GM11168 (cell line): ENCODE results near the gene WDR62.

Experiments
- in situ Hi-C: fragments of 300-500 bp; cut with MboI; formaldehyde crosslinking; loops from one replicate; pipeline ENCODE4 v1.12.0; 2022; ENCODE audit warnings: low sequenced_read_pairs; ENCODE audit not compliant: unreplicated experiment

The WDR62 gene

DNA sequence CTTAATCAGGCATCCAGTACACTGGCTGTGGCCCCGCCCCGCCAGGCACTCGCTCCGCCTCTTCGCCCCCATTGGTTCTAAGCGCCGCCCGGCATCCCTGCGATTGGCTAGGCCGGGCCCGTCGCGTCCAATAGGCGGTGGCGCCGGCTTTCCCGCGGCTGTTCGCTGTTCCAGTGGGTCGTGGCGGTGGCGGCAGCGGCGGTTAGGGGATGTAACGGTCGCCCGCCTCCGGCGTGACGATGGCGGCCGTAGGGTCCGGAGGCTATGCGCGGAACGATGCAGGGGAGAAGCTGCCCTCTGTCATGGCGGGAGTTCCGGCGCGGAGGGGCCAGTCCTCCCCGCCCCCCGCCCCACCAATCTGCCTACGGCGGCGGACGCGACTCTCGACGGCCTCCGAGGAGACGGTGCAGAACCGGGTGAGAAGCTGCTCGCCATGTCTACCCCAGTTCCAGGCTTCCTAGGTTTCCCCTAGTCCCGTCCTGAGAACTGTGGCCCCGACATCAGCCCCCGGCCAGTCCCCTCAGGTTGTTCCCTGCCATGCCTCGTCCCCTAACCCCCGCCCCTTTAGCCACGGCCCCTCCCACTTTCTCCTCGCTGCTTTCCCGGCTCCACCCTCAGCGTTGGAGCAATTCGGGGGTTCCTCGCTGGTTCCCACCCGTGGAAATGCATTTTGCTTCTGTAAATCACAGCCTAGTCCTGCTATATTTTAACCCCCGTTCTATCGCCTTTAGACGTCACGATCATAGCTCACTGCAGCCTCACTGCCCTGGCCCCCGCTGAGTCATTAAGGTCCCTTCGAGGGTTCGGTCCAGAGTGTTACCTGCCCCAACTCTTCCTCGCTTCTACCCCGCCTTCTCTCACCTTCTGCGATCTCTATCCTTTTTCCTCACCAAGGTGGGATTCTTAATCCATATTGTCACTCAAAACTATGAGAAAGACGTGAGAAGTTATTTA lies at the start of gene WDR62:
Gene WDR62 (plus strand): TSS at position 165 of the 954 bp plus-strand sequence. CDS start 75 bp downstream, at position 240.
- in situ Hi-C loops: no loop called here

DNA sequence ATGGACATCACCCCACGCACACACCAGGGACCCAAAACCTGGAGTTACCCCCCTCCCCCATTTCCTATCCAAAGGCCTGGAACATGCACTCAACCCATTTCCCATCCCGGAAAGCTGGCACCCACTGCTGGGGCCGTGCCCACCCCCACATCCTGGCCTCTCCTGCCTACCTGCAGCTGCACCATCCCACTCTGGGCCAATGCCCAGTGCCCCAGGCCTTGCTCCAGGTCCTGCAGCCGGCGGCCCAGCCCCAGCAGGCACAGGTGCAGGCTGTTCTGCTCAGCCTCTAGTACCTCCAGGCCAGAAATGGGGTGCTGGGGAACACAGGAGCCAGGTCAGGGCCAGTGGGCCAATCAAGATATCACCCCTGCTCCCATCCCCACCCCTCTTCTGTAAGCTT lies 47.7 kb upstream of the WDR62 start:
- in situ Hi-C loops: no loop called here

DNA sequence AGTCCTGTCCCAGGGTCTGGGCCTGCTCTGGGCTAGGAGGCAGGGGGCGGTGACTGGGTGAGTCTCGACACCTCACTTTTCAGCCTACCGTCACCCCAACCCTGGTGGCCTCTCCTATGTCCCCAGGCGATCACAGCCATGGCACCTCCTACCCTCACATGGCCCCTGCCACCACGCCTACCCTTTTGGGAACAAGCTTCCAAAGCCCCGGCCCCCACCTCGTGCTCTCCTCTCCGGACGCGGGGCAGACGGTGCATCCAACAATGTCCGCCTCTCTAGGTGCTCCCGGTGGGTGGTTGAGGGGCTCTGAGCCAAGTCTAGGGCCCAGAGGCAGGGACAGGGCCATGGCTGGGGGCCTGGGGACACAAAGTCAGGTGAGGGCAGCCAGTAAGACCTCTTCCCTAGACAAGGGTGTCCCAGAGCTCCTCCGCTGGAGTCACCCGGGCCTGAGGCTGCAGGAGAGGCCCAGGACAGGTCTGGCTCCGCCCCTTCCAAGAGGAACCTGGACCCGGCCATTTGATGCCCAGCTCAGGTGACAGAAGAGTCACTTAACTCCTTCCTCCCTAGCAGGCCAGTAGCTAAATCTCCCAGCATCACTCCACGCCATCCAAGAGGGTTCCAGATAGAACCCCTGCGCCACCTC lies 46.2 kb upstream of the WDR62 start, which contains the start of gene SYNE4:
Gene SYNE4 (minus strand): TSS at position 478 of the 643 bp plus-strand sequence. CDS start 132 bp downstream, at position 346.
- in situ Hi-C loops: no loop called here

DNA sequence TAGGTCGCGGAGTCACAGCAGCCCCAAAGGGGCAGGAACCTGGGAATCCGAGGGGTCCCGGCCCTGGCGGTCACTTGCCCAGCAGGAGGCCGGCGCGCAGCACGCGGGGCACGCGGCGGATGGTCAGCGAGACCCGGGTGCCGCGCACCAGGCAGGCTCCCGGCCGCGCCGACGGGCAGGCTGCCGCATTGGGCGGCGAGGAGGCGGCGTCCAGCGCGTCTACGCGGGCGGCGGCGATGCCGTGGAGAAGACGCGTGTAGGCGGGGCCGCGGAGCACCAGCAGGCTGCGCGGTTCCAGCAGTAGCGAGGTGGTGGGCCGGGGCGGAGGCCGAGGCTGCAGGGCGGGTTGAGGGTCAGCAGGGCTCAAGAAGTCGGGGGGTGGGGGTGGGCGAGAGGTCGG lies 45.5 kb upstream of the WDR62 start:
- in situ Hi-C loops: no loop called here

DNA sequence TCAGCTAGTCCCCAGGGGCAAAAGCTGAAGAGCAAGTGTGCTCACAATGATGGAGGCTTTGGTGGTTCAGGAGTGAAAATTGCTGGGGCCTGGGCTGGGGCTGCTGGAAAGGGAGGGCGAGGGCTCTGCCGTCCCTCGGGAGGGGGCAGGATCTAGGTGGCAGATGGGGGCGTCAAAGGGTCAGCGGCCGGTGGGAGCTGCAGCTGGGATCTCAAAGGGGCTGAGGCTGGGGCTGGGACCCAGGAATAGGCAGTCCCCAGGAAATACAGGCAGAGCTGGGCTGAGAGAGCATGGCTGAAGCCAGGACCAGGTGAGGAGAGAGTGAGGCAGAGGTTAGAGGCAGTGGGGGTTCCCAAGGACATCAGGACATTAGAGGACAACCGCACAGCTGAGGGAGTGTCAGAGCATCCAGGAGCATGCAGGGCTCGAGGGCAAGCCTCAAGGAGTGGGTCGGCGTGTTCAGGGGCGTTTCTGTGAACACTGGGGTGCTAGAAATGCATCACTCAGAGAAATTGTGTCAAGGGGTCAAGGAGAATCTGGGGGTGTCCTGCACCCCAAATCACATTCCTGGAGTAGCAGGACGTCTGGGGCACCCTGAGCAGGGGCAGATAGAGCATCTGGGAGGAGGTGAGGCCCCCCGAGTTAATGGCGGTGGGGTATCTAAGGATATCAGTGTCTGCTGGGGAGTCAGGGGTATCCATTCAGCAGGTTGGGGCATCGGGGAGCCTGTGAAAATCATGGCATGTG lies 44.9 kb upstream of the WDR62 start:
- in situ Hi-C loops: no loop called here

DNA sequence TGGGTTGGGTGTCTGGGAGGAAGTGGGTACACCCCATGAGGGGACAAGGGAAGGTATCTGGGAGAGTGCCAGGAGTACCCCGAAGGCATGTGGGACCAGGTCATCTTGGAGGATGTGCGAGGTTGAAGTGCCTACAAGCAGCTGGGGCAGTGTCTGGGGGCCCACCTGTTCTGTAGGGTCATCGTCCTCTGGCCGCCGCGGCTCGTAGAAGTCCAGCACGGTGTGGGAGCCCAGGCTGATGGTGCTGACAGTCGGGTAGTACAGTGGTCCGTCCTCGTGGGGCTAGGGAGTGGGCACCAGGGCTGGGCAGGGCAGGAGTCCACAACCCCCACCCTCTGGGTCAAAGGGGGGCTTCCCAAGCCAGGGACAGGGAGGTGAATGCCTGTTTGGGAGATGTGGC lies 44.3 kb upstream of the WDR62 start:
- in situ Hi-C loops: no loop called here

DNA sequence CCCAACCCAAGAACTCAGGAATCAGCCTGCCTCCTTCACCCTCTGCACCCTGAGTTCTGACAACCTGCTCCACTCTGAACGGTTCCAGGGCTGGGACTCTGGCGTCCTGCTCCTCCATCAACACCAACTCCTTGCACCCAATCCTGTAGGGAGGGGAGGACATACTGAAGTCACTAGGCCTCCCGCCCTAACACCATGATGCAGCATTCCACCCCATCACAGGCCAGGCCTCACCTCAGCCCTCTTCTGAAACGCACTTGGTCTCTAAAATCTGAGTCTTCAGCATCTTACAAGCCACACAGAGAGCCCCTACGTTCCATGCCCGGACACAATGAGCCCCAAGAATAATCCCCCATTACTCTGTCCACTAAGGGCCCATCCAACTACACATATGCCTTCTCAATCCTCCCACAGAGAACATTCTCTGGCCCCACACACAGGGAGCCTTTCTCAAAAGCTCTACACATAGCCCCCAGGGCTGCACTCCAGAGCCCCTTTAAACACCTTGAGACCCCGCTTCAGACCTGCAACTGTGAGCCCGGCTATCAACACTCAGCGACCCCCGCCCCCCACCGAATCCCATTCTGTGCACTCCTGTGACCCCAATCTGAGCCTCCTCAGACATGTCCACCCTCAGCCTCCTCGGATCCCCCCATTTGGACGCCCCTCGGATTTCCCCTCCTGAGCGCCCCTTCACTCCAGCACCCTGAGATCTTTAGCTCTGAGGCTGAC lies 41.3 kb upstream of the WDR62 start:
- in situ Hi-C loops: no loop called here

DNA sequence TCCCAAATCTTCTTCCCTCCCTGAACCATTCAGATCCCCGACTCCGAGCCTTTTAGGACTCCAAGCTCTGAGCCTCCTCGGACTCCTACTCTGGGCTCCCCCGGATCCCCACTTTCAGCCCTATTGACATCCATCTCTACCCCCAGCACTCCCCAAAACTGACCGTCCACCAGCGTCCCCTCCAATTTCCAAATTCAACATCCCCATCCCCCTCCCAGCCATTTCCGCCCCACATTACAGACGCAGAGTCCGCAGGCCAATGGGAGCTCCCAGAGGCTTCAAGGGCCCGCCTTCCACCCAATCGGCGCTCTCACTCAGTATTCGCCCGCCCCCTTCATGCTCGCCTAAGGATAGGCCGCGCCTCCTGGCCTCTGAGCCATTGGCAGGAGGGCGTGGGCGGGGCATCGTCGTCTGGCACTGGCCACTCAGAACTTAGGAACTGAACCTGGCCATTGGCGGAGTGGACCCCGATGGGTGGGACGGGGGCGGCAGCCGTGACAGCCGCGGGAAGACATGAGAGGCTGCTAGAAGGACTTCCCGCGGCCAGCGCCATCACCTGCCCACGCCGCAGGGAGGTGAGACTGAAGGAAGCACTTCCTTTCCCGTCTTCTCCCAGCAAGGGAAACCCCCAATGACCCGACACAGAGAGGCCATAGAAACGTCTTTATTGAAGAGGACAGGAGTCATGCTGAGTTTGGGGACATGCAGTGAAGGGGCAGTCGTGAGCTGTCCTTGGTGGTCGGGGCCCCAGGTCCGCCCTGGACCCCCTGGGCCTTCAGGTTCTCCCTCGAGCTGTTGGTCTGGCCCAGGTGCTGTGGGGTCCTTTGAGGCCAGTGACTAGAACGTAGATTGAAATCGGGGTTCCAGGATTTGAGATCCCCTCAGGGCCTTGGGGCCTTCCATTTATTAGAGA lies 40.4 kb upstream of the WDR62 start, which contains the start of gene ALKBH6:
Gene ALKBH6 (minus strand): TSS at position 202 of the 913 bp plus-strand sequence. CDS start 816 bp downstream, outside the sequence.
- in situ Hi-C loops: no loop called here

DNA sequence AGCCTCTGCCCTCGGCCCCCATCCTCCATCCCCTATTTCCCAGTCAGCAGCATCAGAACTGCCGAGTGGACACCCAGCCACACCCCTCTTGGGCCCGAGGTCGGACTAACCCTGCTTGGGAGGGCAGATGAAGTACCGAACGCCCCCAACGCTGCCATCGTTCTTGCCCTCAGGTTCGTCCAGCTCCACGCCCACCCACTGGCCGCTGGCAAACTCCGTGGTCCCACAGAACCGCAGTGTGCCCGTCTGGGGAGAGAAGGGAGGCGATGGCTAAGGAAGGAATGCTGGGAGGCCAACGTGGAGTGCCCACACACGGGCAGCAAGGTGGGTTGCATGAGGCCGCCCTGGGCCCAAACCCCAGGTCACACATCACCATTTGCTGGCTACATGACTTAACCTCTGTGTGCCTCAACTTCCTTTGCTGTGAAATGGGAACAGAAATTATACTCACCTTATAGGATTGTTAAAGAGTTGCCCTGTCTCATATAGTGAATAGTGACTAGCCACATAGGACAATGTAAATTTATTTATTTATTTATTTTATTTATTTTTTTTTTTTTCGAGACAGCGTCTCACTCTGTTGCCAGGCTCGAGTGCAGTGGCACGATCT lies 35.5 kb upstream of the WDR62 start:
- in situ Hi-C loops: no loop called here

DNA sequence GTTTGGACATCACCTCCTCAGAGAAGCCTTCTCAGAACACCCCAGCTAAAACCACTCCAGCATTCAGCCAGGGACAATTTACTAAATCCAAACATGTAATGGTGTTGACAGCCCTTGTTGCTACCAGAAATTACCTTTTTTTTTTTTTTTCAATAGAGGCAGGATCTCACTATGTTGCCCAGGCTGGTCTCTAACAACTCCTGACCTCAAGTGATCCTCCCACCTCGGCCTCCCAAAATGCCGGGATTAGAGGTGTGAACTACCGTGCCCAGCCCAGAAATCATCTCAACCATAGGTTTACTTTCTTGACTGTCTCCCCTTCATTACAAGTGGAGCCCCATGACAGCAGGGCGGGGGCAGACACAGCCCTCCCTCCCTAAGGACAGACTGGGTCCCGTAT lies 31.3 kb upstream of the WDR62 start:
- in situ Hi-C loops: no loop called here

DNA sequence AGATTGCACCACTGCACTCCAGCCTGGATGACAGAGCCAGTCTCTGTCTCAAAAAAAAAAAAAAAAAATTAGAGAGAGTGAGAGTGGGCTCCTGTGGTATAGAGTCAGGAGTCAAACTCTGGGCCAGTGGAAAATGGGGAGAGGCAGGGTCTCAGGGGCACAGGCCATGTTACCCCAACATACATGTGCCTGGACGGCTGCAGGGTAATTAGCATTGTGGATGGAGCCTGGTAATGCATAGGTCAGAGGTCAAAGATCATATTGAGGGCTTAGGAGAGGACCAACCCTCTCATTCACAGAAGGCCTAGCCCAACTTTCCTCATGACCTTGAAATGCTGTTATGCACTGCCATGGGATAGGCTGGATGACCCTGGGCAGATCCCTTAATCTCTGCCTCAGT lies 29.2 kb upstream of the WDR62 start:
- in situ Hi-C loops: no loop called here

DNA sequence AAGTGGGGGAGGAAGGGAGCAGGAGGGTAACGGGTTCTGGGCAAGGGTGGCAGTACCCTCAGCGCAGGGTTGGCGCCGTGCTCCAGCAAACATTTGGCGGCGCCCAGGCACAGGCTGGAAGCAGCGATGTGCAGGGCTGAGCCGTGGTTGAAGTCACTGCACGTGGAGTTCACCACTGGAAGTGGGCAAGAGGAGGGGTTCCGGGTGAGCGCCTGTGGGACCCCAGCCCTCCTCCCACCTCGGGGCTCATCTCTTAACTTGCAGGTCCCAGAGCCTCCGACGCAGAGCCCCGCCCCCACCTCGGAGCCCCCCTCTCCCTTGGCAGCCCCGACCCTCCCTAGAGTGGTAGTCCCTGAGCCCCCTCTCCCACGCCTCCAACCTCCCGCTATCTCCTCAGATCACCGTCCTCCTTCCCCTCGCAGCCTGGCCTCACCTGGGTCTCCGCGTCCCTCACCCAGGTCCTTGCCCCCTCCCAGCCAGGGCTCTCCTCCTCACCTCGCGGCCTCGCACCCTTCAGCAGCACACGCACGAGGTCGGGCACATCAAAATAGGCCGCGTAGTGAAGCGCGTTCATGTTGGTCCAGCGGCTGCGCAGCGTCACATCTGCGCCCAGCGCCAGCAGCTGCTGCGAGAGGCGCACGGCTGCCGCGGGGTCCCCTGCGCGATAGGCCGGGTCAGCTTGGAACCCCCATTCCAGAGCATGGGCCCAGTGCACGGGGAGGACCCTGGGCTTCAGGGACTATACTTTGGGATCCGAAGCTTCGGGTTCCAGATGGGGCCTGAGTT lies 28.4 kb upstream of the WDR62 start:
- in situ Hi-C loops: no loop called here

DNA sequence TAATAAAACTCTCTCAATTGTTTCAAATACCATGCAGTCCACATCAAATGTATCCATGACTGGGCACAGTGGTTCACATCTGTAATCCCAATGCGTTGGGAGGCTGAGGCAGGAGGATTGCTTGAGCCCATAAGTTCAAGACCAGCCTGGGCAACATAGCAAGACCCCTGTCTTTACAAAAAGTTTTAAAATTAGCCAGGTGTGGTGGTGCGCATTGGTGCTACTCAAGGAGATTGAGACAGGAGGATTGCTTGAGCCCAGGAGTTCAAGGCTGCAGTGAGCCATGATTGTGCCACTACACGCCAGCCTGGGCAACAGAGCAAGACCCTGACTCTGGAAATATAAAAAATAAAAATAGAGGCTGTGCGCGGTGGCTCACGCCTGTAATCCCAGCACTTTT lies 27.0 kb upstream of the WDR62 start:
- in situ Hi-C loops: no loop called here

DNA sequence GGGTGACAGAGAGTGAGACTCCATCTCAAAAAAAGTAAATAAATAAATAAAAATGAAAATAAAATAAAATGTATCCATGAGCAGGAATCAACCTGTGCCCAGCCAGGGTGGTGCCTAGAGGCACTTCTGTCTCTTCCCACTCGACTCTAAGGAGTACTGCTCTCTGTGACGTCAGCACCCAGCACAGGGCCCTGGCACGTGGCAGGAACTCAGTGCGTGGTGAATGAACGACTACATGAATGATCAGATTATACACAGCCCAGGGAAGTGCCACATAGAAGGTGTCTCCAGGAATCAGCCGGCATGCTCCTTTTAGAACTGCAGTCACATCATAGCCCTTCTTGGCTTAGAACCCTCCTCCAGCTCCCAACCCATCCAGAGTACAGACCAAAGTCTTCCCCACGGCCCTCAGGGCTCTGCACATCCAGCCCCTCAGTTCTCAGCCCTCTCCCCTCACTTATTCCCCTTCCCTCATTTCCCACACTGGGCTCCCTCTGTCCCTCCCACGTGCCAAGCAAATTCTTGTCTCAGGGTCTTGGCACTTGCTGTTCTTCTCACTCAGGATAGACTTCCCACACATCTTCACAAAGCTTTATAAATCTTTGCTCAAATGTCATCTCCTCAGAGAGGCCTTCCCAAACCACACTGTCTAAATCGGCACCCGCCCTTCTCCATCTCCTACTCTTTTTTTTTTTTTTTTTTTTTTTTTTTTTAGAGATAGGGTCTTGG lies 26.2 kb upstream of the WDR62 start:
- in situ Hi-C loops: no loop called here

DNA sequence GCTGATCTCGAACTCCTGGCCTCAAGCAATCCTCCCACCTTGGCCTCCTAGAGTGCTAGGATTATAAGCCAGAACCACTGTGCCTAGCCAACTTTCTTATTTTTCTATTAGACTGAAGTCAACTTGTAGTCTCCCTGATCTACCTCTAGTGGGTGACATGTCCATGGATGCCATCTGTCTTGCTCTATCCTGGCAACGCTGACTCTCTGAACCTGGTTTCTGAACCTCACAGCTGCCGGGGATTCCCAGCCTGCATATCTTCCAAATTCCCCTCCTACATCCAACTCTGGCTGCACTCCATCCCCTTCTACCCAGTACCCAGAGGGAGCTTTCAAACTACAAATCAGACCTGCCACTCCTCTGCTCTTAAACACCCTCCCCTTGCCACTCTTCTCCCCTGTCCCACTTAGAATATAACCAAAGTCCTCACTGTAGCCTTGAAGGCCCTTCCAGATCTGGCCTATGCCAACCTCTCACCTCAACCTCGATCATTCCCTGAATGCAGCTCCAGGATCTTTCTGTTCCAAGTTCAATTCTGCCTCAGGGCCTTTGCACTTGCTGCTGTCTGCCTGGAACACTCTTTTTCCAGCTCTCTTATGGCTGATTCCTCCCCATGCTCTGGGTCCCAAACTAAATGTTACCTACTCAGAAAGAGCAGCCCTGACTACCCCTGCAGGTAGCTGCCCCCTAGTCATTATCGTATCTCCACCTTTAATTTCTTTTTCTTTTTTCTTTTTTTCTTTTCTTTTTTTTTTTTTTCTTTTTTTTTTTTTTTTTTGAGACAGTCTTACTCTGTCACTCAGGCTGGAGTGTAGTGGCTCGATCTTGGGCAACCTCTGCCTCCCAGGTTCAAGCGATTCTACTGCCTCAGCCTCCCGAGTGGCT lies 24.2 kb upstream of the WDR62 start:
- in situ Hi-C loops: no loop called here

DNA sequence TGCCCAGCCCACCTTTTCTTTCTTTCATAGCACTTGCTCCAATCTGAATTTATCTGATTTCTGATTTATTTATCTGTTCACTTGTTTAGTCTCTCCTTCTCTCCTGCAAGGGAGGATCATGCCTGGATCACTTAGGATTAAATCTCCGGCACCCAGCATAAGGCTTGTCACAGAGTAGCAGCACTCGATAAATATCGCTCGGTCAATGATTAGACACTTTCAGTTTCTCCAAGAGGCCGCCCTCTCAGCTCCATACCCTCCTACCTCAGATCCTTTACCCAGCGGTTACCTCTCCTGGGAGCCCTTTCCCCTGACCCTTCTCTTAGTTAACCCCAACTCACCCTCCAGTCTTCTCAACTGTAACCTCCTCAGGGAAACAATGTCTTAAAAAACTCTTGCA lies 23.4 kb upstream of the WDR62 start:
- in situ Hi-C loops: no loop called here
